ENCODE data around the gene HIVEP3.

HIVEP3 gene

DNA sequence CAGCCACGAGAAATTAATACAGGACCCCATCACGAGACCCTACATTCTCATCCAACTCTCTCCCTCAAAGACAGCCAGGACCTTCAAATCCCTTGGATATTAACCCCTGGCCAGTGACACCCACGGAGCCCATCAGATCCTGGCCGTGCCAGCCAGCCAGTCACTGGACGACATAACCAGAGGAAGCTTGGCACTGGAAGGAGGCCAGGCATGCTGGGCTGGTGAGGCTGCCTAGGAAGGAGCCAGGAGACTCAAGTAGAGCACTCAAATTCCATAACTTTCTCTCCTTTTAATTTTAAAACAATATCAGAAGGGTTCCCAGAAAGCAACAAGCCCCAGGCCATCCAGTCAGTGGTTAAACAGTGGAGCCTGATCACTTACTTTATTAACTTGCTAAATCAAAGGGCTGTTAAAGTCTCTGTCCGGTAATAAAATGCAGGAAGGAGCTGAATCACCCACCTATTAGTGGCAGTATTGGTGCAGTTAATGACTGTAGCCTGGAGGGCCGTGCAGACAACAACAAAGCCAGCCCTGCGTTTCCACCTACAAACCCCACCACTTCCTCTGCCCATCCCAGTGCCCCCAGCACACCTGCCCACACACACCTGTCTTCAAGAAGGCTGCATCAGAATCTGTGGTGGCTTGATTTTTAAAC lies 78.0 kb downstream of the HIVEP3 start:
- no peak for DNase-seq
- ATAC-seq, result no peak
- no peak overlapping the region for H3K4me3 Mint-ChIP-seq

GRCh38 chr1:41838266-41838665 lies 80.5 kb downstream of the HIVEP3 start:
- Mint-ChIP-seq H3K9me3 (no peaks in the 10 kb centered on the region), H3K4me1 (peaks cover 11% of the 10 kb centered on the region), H3K27me3 (no peaks in the 10 kb centered on the region), H3K27ac (no peak overlapping the region), H3K4me3 (no peak overlapping the region)
- no peak for ATAC-seq
- no peak for DNase-seq

More for the DNA sequence above, 78.0 kb downstream of the HIVEP3 start:
- Mint-ChIP-seq H3K27ac (peak overlapping the region in 1 of 2 donors; percentile 5), H3K4me1 (peaks cover 26% of the 10 kb centered on the region), H3K9me3 (no peaks in the 10 kb centered on the region), H3K27me3 (no peaks in the 10 kb centered on the region)

- no peaks in the 10 kb centered on the region for H3K27me3 Mint-ChIP-seq
- H3K4me3 Mint-ChIP-seq, result no peak overlapping the region
- ATAC-seq, result no peak
- H3K4me1 Mint-ChIP-seq, result peaks cover 7% of the 10 kb centered on the region
- no peak for DNase-seq
- no peak overlapping the region for H3K27ac Mint-ChIP-seq
- H3K9me3 Mint-ChIP-seq, result no peaks in the 10 kb centered on the region
Observed at GRCh38 chr1:41837691-41838090, 81.0 kb downstream of the HIVEP3 start.

DNA sequence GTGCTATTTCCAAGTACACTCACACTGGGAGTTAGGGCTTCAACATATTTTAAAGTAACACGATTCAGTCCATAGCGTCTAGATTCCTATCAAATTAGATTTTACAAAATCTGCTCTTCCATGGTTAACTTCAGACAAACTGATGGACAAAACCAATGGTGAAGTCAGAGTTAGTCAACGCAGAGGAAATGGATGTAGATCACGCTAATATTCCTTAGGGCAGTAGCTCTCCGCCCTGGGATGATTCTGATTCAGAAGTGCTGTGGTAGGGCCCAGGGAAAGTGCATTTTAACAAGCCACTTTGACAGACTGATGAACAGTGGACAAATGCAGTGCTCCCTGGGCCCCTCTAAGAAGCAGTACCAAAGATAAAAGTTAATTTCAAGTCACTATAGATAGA lies 83.2 kb downstream of the HIVEP3 start:
- no peak for DNase-seq
- H3K4me3 Mint-ChIP-seq, result no peak overlapping the region
- H3K4me1 Mint-ChIP-seq, result no peaks in the 10 kb centered on the region
- no peak overlapping the region for H3K27ac Mint-ChIP-seq
- no peaks in the 10 kb centered on the region for H3K9me3 Mint-ChIP-seq
- ATAC-seq, result no peak
- no peaks in the 10 kb centered on the region for H3K27me3 Mint-ChIP-seq

GRCh38 chr1:41833519-41834000 lies 85.2 kb downstream of the HIVEP3 start:
- ATAC-seq, result no peak
- Mint-ChIP-seq H3K4me1 (no peaks in the 10 kb centered on the region), H3K9me3 (no peaks in the 10 kb centered on the region), H3K27me3 (no peaks in the 10 kb centered on the region), H3K27ac (no peak overlapping the region), H3K4me3 (no peak overlapping the region)
- DNase-seq, result no peak

GRCh38 chr1:41830726-41831125 lies 88.0 kb downstream of the HIVEP3 start:
- no peaks in the 10 kb centered on the region for H3K27me3 Mint-ChIP-seq

DNA sequence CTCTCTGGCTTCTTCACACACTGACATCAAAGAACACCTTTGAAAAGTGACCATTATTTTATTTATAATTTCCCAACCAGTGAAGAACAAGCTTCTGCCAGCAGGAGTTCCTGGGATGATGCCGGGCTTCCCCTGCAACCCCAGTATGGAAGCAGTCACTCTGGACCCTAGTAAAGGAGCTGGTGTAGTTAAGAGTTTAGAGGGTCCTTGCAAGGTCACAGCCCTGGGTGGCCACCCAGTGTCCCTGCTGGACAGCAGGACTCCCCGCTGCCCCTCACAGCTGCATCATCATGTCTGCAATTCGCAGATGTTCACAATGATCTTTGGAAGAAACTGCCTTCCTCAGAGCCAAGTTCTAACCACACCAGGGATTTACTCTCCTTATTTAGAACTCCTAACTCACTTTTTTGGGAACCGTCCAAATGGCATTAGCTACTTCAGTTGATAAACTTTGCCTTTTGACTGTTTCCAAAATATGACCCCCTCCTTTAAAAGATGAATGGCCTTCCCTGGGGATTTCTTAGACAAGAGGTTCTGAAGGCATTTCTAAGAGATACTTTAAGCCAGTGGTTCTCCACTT lies 90.6 kb downstream of the HIVEP3 start:
- Mint-ChIP-seq H3K27ac (no peak overlapping the region), H3K4me3 (no peak overlapping the region), H3K4me1 (no peaks in the 10 kb centered on the region), H3K27me3 (no peaks in the 10 kb centered on the region), H3K9me3 (no peaks in the 10 kb centered on the region)
- DNase-seq (no peak), ATAC-seq (no peak)

More at GRCh38 chr1:41830726-41831125, 88.0 kb downstream of the HIVEP3 start:
- ATAC-seq (no peak), DNase-seq (no peak)
- H3K4me3 Mint-ChIP-seq, result no peak overlapping the region
- H3K4me1 Mint-ChIP-seq, result no peaks in the 10 kb centered on the region
- no peaks in the 10 kb centered on the region for H3K9me3 Mint-ChIP-seq
- no peak overlapping the region for H3K27ac Mint-ChIP-seq

GRCh38 chr1:41823471-41823870 lies 95.3 kb downstream of the HIVEP3 start:
- no peak overlapping the region for H3K4me3 Mint-ChIP-seq
- H3K27me3 Mint-ChIP-seq, result no peaks in the 10 kb centered on the region
- DNase-seq, result no peak
- H3K4me1 Mint-ChIP-seq, result peaks cover 22% of the 10 kb centered on the region
- no peak overlapping the region for H3K27ac Mint-ChIP-seq
- ATAC-seq, result no peak
- no peaks in the 10 kb centered on the region for H3K9me3 Mint-ChIP-seq

DNA sequence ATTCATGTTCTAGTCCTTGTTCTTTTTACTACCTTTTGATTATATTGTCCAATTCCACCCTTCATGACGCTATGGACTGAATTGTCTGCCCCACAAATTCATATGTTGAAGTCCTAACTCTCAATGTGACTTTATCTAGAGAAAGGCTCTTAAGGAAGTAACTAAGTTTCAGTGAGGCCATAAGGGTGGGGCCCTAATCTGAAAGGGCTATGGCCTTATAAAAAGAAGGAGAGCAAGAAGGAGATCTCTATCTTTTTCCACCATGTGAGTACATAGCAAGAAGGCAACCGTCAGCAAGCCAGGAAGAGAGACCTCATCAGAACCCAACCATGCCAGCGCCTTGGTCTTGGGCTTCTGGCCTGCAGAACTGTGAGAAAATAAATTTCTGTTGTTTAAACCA lies 95.9 kb downstream of the HIVEP3 start:
- H3K27ac Mint-ChIP-seq, result no peak overlapping the region
- ATAC-seq, result no peak

GRCh38 chr1:41819843-41820242 lies 98.9 kb downstream of the HIVEP3 start:
- no peaks in the 10 kb centered on the region for H3K9me3 Mint-ChIP-seq
- H3K27me3 Mint-ChIP-seq, result peaks cover 8% of the 10 kb centered on the region
- ATAC-seq, result no peak
- DNase-seq, result no peak
- H3K4me3 Mint-ChIP-seq, result no peak overlapping the region
- H3K27ac Mint-ChIP-seq, result no peak overlapping the region
- H3K4me1 Mint-ChIP-seq, result peaks cover 23% of the 10 kb centered on the region

More for the DNA sequence above, 95.9 kb downstream of the HIVEP3 start:
- Mint-ChIP-seq H3K9me3 (no peaks in the 10 kb centered on the region), H3K27me3 (no peaks in the 10 kb centered on the region), H3K4me3 (no peak overlapping the region), H3K4me1 (peaks cover 23% of the 10 kb centered on the region)
- DNase-seq, result no peak

- Mint-ChIP-seq H3K4me1 (peaks cover 23% of the 10 kb centered on the region), H3K4me3 (no peak overlapping the region), H3K27me3 (peaks cover 8% of the 10 kb centered on the region), H3K27ac (no peak overlapping the region), H3K9me3 (no peaks in the 10 kb centered on the region)
- DNase-seq (no peak), ATAC-seq (no peak)
Observed at GRCh38 chr1:41819069-41819468, 99.7 kb downstream of the HIVEP3 start.

DNA sequence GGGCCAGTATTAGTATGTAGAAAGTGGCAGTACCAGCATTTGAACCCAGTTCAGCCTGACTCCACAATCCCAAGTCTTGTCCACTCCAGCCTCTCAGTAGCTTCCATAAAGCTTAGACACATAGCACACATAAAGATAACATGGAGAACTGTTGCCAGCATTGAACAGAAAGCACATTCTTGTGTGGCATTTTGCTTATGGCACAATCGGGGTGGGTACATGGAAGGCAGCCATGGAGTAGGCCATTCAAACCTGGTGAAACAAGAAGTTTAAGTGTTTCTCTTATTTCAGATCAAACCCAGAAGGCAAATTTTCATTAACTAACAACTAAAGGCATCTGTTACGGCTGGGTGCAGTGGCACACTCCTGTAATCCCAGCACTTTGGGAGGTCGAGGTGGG lies 102.7 kb downstream of the HIVEP3 start:
- Mint-ChIP-seq H3K4me3 (no peak overlapping the region), H3K4me1 (peaks cover 29% of the 10 kb centered on the region), H3K27me3 (peaks cover 8% of the 10 kb centered on the region), H3K27ac (no peak overlapping the region), H3K9me3 (no peaks in the 10 kb centered on the region)
- DNase-seq, result no peak
- no peak for ATAC-seq

GRCh38 chr1:41813755-41814745 lies 104.7 kb downstream of the HIVEP3 start:
- Mint-ChIP-seq H3K4me1 (peaks cover 40% of the 10 kb centered on the region), H3K27me3 (peaks cover 8% of the 10 kb centered on the region), H3K4me3 (no peak overlapping the region), H3K9me3 (no peaks in the 10 kb centered on the region), H3K27ac (no peak overlapping the region)
- ATAC-seq (no peak), DNase-seq (no peak)

DNA sequence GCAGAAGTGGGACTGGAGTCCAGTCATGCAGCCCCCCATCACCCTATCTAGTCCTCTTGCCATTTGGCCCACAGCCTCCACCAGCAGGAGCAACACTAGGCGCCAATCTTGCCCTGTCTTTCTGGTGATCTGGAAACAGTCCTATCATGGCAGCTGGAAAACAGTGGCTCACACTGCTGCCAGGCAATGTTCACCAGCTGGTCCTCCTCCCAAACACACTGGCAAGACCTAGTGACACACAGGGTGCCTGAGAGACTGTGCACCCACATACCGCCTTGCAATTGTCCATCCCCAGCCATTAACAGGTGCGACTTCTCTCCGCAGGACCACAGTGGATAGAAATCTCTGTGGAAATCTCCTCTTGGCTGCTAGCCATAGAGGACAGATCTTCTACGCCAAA lies 105.5 kb downstream of the HIVEP3 start:
- Mint-ChIP-seq H3K4me1 (peaks cover 36% of the 10 kb centered on the region), H3K27me3 (peaks cover 8% of the 10 kb centered on the region), H3K9me3 (no peaks in the 10 kb centered on the region), H3K4me3 (no peak overlapping the region), H3K27ac (no peak overlapping the region)
- ATAC-seq (no peak), DNase-seq (no peak)

DNA sequence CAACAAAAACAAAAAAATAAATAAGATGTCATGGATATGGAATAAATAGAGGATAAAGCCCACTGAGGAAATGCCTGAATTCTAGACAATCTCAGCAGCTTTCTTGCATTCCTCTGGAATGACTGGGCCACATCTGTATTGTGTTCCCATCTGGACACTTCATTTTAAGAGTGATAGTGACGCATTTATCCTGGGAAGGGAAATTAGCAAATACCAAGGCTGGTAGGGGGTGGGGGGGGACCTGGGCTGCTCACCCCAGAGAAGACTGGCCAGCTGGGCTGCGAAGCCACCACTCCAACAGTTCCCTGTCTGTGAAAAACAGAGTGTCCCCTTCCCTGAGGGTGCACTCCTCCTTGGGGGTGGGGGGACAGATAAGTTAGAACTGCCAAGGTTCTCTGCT lies 106.3 kb downstream of the HIVEP3 start:
- no peak overlapping the region for H3K4me3 Mint-ChIP-seq
- no peak overlapping the region for H3K27ac Mint-ChIP-seq
- peaks cover 43% of the 10 kb centered on the region for H3K4me1 Mint-ChIP-seq
- DNase-seq (no peak), ATAC-seq (no peak)
- H3K9me3 Mint-ChIP-seq, result no peaks in the 10 kb centered on the region
- H3K27me3 Mint-ChIP-seq, result peaks cover 8% of the 10 kb centered on the region

- ATAC-seq (peak; percentile 71), DNase-seq (peak; percentile 44 to 60)
- Mint-ChIP-seq H3K9me3 (no peaks in the 10 kb centered on the region), H3K4me3 (no peak overlapping the region), H3K4me1 (peaks cover 47% of the 10 kb centered on the region), H3K27ac (no peak overlapping the region), H3K27me3 (peaks cover 4% of the 10 kb centered on the region)
Observed at GRCh38 chr1:41812051-41812450, 106.7 kb downstream of the HIVEP3 start.
